MM.1S (cell line): Measurements from ENCODE around the gene CCDC88A.

Experiments used
- DNase-seq: peaks from one replicate; pipeline ENCODE4 v3.0.0-alpha.2; 2015
- H2AFZ ChIP-seq: fragments of 300-600 bp; sonication (generic); 2 replicates; pipeline ENCODE4 v1.6.0; 2016; ENCODE audit warnings: antibody characterized with exemption, low read length
- H3F3A ChIP-seq: fragments of 300-600 bp; sonication (generic); 2 replicates; pipeline ENCODE4 v1.6.1; 2016; ENCODE audit warnings: mild to moderate bottlenecking, antibody characterized with exemption, low read length, moderate library complexity, mixed read lengths; ENCODE audit not compliant: insufficient read depth
- H3K27ac ChIP-seq: fragments of 300-600 bp; sonication (generic); 2 replicates; pipeline ENCODE4 v1.5.1; 2016; ENCODE audit warnings: mild to moderate bottlenecking, low read length
- H3K27me3 ChIP-seq: fragments of 300-600 bp; sonication (generic); replicated peaks from 2 replicates; pipeline ENCODE4 v1.6.0; 2016; ENCODE audit warnings: low read length; ENCODE audit not compliant: insufficient read depth
- H3K36me3 ChIP-seq: fragments of 300-600 bp; sonication (generic); replicated peaks from 2 replicates; pipeline ENCODE4 v1.6.1; 2016; ENCODE audit warnings: mild to moderate bottlenecking, low read length, mixed read lengths; ENCODE audit not compliant: insufficient read depth
- H3K4me1 ChIP-seq: fragments of 300-600 bp; sonication (generic); 2 replicates; pipeline ENCODE4 v1.6.1; 2016; ENCODE audit warnings: low read length, mixed read lengths
- H3K4me2 ChIP-seq: fragments of 300-600 bp; sonication (generic); 2 replicates; pipeline ENCODE4 v1.6.0; 2016; ENCODE audit warnings: low read depth, low read length
- H3K4me3 ChIP-seq: fragments of 300-600 bp; sonication (generic); 2 replicates; pipeline ENCODE4 v1.5.1; 2016; ENCODE audit warnings: low read length, mixed read lengths
- H3K79me2 ChIP-seq: fragments of 300-600 bp; sonication (generic); 2 replicates; pipeline ENCODE4 v1.6.1; 2016; ENCODE audit warnings: mixed run types, low read length, mixed read lengths
- H3K9ac ChIP-seq: fragments of 300-600 bp; sonication (generic); 2 replicates; pipeline ENCODE4 v1.6.1; 2016; ENCODE audit warnings: low read length, mixed read lengths
- H3K9me2 ChIP-seq: fragments of 300-600 bp; sonication (generic); replicated peaks from 2 replicates; pipeline ENCODE4 v1.6.1; 2016; ENCODE audit warnings: mild to moderate bottlenecking, low read length, mixed read lengths; ENCODE audit not compliant: insufficient read depth
- H3K9me3 ChIP-seq: fragments of 300-600 bp; sonication (generic); replicated peaks from 2 replicates; pipeline ENCODE4 v1.6.1; 2016; ENCODE audit warnings: mild to moderate bottlenecking, low read length, mixed read lengths; ENCODE audit not compliant: insufficient read depth
- H4K20me1 ChIP-seq: fragments of 300-600 bp; sonication (generic); 2 replicates; pipeline ENCODE4 v1.6.1; 2016; ENCODE audit warnings: mild to moderate bottlenecking, low read length, moderate library complexity, mixed read lengths; ENCODE audit not compliant: insufficient read depth
- EZH2 ChIP-seq: fragments of 300-600 bp; sonication (generic); optimal IDR thresholded peaks from 2 replicates; pipeline ENCODE3; 2017; ENCODE audit warnings: low read depth, mild to moderate bottlenecking, antibody characterized with exemption, low read length, mixed read lengths
- EZH2phosphoT487 ChIP-seq: fragments of 300-600 bp; sonication (generic); IDR thresholded peaks from 2 replicates; pipeline ENCODE4 v1.6.1; 2018; ENCODE audit warnings: antibody characterized with exemption, low read length
- TF ChIP-seq, protein P1 (sequence below): fragments of 300-600 bp; sonication (generic); IDR thresholded peaks from 2 replicates; pipeline ENCODE4 v1.5.1; 2016; ENCODE audit warnings: antibody characterized with exemption, low read length, mixed read lengths

CCDC88A gene

GRCh38 chr2:55355451-55355850, 64.2 kb downstream of the CCDC88A start:
- H3K27me3 ChIP-seq: no peaks in the 10 kb centered on the region
- no peaks in the 10 kb centered on the region for H4K20me1 ChIP-seq
- H2AFZ ChIP-seq: no peak overlapping the region
- H3K79me2 ChIP-seq: no peaks in the 10 kb centered on the region
- H3F3A ChIP-seq: no peaks in the 10 kb centered on the region
- no peaks in the 10 kb centered on the region for H3K9me2 ChIP-seq
- DNase-seq: no peak
- H3K27ac ChIP-seq: no peak overlapping the region
- TF ChIP-seq EZH2: no peak
- no peak for TF ChIP-seq EZH2phosphoT487
- TF ChIP-seq, protein P1, sequence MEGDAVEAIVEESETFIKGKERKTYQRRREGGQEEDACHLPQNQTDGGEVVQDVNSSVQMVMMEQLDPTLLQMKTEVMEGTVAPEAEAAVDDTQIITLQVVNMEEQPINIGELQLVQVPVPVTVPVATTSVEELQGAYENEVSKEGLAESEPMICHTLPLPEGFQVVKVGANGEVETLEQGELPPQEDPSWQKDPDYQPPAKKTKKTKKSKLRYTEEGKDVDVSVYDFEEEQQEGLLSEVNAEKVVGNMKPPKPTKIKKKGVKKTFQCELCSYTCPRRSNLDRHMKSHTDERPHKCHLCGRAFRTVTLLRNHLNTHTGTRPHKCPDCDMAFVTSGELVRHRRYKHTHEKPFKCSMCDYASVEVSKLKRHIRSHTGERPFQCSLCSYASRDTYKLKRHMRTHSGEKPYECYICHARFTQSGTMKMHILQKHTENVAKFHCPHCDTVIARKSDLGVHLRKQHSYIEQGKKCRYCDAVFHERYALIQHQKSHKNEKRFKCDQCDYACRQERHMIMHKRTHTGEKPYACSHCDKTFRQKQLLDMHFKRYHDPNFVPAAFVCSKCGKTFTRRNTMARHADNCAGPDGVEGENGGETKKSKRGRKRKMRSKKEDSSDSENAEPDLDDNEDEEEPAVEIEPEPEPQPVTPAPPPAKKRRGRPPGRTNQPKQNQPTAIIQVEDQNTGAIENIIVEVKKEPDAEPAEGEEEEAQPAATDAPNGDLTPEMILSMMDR: no peak
- H3K4me3 ChIP-seq: no peak overlapping the region
- H3K9ac ChIP-seq: no peak overlapping the region
- no peak overlapping the region for H3K4me2 ChIP-seq
- no peaks in the 10 kb centered on the region for H3K4me1 ChIP-seq
- no peaks in the 10 kb centered on the region for H3K36me3 ChIP-seq
- no peaks in the 10 kb centered on the region for H3K9me3 ChIP-seq

- Histone ChIP-seq H3K27ac (no peak overlapping the region), H3K27me3 (no peaks in the 10 kb centered on the region), H3K4me1 (no peaks in the 10 kb centered on the region), H3K9ac (no peak overlapping the region), H3F3A (no peaks in the 10 kb centered on the region), H3K4me3 (no peak overlapping the region), H3K4me2 (no peak overlapping the region), H2AFZ (no peak overlapping the region), H3K9me3 (no peaks in the 10 kb centered on the region), H3K9me2 (no peaks in the 10 kb centered on the region), H3K36me3 (no peaks in the 10 kb centered on the region), H4K20me1 (no peaks in the 10 kb centered on the region), H3K79me2 (no peaks in the 10 kb centered on the region)
- DNase-seq: no peak
- TF ChIP-seq, protein P1: no peak
- TF ChIP-seq EZH2phosphoT487 (no peak), EZH2 (no peak)
Observed at GRCh38 chr2:55351672-55352071, 68.0 kb downstream of the CCDC88A start.

DNA sequence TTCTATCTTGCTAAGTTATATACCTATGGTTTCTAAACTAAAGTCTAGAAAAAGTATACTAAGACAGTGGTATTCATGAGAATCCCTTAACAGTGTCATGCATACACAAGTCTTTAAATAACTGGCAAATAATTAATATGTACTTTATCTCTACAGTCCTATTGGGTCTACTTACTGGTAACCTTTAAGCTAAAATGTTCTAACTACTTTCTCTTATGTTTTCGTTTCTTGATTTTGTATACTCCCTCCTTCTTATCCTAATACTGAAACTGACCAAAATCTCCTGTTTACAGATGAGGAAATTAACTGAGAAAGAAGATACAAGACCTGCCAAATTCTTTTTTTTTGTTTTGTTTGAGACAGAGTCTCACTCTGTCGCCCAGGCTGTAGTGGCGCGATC, 74.6 kb downstream of the CCDC88A start:
- no peaks in the 10 kb centered on the region for H3F3A ChIP-seq
- DNase-seq: no peak
- no peak for TF ChIP-seq EZH2
- TF ChIP-seq, protein P1: no peak
- no peak for TF ChIP-seq EZH2phosphoT487
- no peaks in the 10 kb centered on the region for H4K20me1 ChIP-seq
- no peaks in the 10 kb centered on the region for H3K9me3 ChIP-seq
- no peaks in the 10 kb centered on the region for H3K27me3 ChIP-seq
- no peak overlapping the region for H3K27ac ChIP-seq
- H3K9me2 ChIP-seq: no peaks in the 10 kb centered on the region
- H3K4me1 ChIP-seq: no peaks in the 10 kb centered on the region
- H2AFZ ChIP-seq: no peak overlapping the region
- H3K79me2 ChIP-seq: no peaks in the 10 kb centered on the region
- no peak overlapping the region for H3K4me3 ChIP-seq
- no peaks in the 10 kb centered on the region for H3K36me3 ChIP-seq
- H3K4me2 ChIP-seq: no peak overlapping the region
- H3K9ac ChIP-seq: no peak overlapping the region
